GM19043 (cell line): ENCODE measurements around the gene BEST2.

Experiments
- ATAC-seq: cut with Tn5 transposase; IDR thresholded peaks from one replicate; pipeline ENCODE4 v1.9.1; 2021; ENCODE audit warnings: low read depth; ENCODE audit not compliant: unreplicated experiment

The BEST2 gene

GRCh38 chr19:12727745-12728433 lies 23.7 kb upstream of the BEST2 start:
- no peak for ATAC-seq

- ATAC-seq: no peak
These were observed 21.5 kb upstream of the BEST2 start for GRCh38 chr19:12730064-12730463.

GRCh38 chr19:12731337-12731736 lies 20.3 kb upstream of the BEST2 start:
- ATAC-seq: no peak

- no peak for ATAC-seq
These were observed 18.0 kb upstream of the BEST2 start for GRCh38 chr19:12733369-12734214.

GRCh38 chr19:12736995-12737834 lies 14.4 kb upstream of the BEST2 start, which contains the start of gene GET3:
Gene GET3 (plus strand): TSS chr19:12737497. CDS start chr19:12737506, 9 bp downstream.
- peak; percentile 80 for ATAC-seq

GRCh38 chr19:12737835-12738351 lies 13.7 kb upstream of the BEST2 start:
- no peak for ATAC-seq

GRCh38 chr19:12745166-12745897 lies 6.3 kb upstream of the BEST2 start:
- no peak for ATAC-seq

- ATAC-seq: no peak
These were observed 3.1 kb upstream of the BEST2 start for GRCh38 chr19:12748489-12748888.

- ATAC-seq: no peak
These were observed 1.6 kb upstream of the BEST2 start for GRCh38 chr19:12749938-12750521.

GRCh38 chr19:12750851-12751250 lies 740 bp upstream of the BEST2 start:
- ATAC-seq: no peak

- ATAC-seq: no peak
These were observed 628 bp downstream of the BEST2 start for GRCh38 chr19:12752056-12752781.

- no peak for ATAC-seq
These were observed 3.0 kb downstream of the BEST2 start for GRCh38 chr19:12754465-12755196.

GRCh38 chr19:12756150-12756883 lies 4.7 kb downstream of the BEST2 start:
- ATAC-seq: no peak

GRCh38 chr19:12757544-12758274 lies 6.1 kb downstream of the BEST2 start:
- no peak for ATAC-seq

- no peak for ATAC-seq
These were observed 8.1 kb downstream of the BEST2 start for GRCh38 chr19:12759686-12760085.

- no peak for ATAC-seq
These were observed 11.5 kb downstream of the BEST2 start for GRCh38 chr19:12763100-12763499.

GRCh38 chr19:12764698-12765097 lies 13.1 kb downstream of the BEST2 start:
- ATAC-seq: no peak
